Adipocyte (in vitro differentiated cells): ENCODE results near the gene IFIT1B.
"Not testable (repeated sequence)": the region's sequence is repeated elsewhere in the genome, so short reads cannot be mapped to it uniquely, and the experiment has no call there.

Experiments
- DNase-seq: peaks from one replicate; pipeline ENCODE4 v3.0.0-alpha.2; 2015; ENCODE audit warnings: low read depth
- H3K27me3 ChIP-seq: replicated peaks from 2 replicates; pipeline ENCODE4 v1.7.0; 2013; ENCODE audit warnings: mild to moderate bottlenecking, low read length, moderate library complexity; ENCODE audit not compliant: control insufficient read depth, insufficient read depth
- H3K36me3 ChIP-seq: 2 replicates; pipeline ENCODE4 v1.7.0; 2013; ENCODE audit warnings: low read length, mild to moderate bottlenecking, moderate library complexity; ENCODE audit not compliant: control insufficient read depth, insufficient read depth, severe bottlenecking
- H3K4me1 ChIP-seq: 2 replicates; pipeline ENCODE4 v1.7.0; 2013; ENCODE audit warnings: mild to moderate bottlenecking, low read length, moderate library complexity; ENCODE audit not compliant: control insufficient read depth, insufficient read depth
- H3K4me3 ChIP-seq: 2 replicates; pipeline ENCODE4 v1.7.0; 2013; ENCODE audit warnings: mild to moderate bottlenecking, low read length, moderate library complexity
- H3K9ac ChIP-seq: 2 replicates; pipeline ENCODE4 v1.7.0; 2013; ENCODE audit warnings: mild to moderate bottlenecking, low read length, moderate library complexity
- H3K9me3 ChIP-seq: 2 replicates; pipeline ENCODE4 v1.7.0; 2013; ENCODE audit warnings: mild to moderate bottlenecking, low read length, moderate library complexity; ENCODE audit not compliant: control insufficient read depth

The IFIT1B gene

GRCh38 chr10:89350631-89351315 lies 27.1 kb upstream of the IFIT1B start:
- Histone ChIP-seq H3K4me3 (peak overlapping the region; percentile 70), H3K9ac (peak overlapping the region; percentile 97), H3K4me1 (peaks cover 66% of the 10 kb centered on the region)
- not testable (repeated sequence) for H3K27me3 ChIP-seq, H3K9me3 ChIP-seq, H3K36me3 ChIP-seq
- DNase-seq, result peak; percentile 28

GRCh38 chr10:89351412-89351779 lies 26.5 kb upstream of the IFIT1B start:
- no peak for DNase-seq
- H3K9me3 ChIP-seq, result no peaks in the 10 kb centered on the region
- H3K4me1 ChIP-seq, result peaks cover 60% of the 10 kb centered on the region
- no peaks in the 10 kb centered on the region for H3K27me3 ChIP-seq
- H3K9ac ChIP-seq, result peak overlapping the region; percentile 97
- no peaks in the 10 kb centered on the region for H3K36me3 ChIP-seq
- peak overlapping the region; percentile 70 for H3K4me3 ChIP-seq

- H3K4me3 ChIP-seq, result peak overlapping the region; percentile 70
- no peaks in the 10 kb centered on the region for H3K27me3 ChIP-seq
- H3K4me1 ChIP-seq, result peaks cover 54% of the 10 kb centered on the region
- H3K36me3 ChIP-seq, result no peaks in the 10 kb centered on the region
- peak overlapping the region; percentile 97 for H3K9ac ChIP-seq
- peak; percentile 94 for DNase-seq
- no peaks in the 10 kb centered on the region for H3K9me3 ChIP-seq
Observed at GRCh38 chr10:89351780-89352597, 25.9 kb upstream of the IFIT1B start.

- Histone ChIP-seq H3K9ac (peak overlapping the region; percentile 97), H3K36me3 (no peaks in the 10 kb centered on the region), H3K27me3 (no peaks in the 10 kb centered on the region), H3K4me1 (peaks cover 46% of the 10 kb centered on the region), H3K4me3 (peak overlapping the region; percentile 2), H3K9me3 (no peaks in the 10 kb centered on the region)
- peak; percentile 7 for DNase-seq
Observed at GRCh38 chr10:89352802-89353201, 25.1 kb upstream of the IFIT1B start.

- H3K27me3 ChIP-seq, result no peaks in the 10 kb centered on the region
- H3K36me3 ChIP-seq, result no peaks in the 10 kb centered on the region
- no peak overlapping the region for H3K4me3 ChIP-seq
- peaks cover 35% of the 10 kb centered on the region for H3K4me1 ChIP-seq
- H3K9me3 ChIP-seq, result no peaks in the 10 kb centered on the region
- DNase-seq, result no peak
- no peak overlapping the region for H3K9ac ChIP-seq
Observed at GRCh38 chr10:89355394-89355931, 22.4 kb upstream of the IFIT1B start.

- no peak overlapping the region for H3K9ac ChIP-seq
- H3K27me3 ChIP-seq, result no peaks in the 10 kb centered on the region
- no peak for DNase-seq
- H3K36me3 ChIP-seq, result no peaks in the 10 kb centered on the region
- no peak overlapping the region for H3K4me3 ChIP-seq
- H3K9me3 ChIP-seq, result no peaks in the 10 kb centered on the region
- peaks cover 19% of the 10 kb centered on the region for H3K4me1 ChIP-seq
Observed at GRCh38 chr10:89357096-89357495, 20.8 kb upstream of the IFIT1B start.

GRCh38 chr10:89357975-89358374 lies 19.9 kb upstream of the IFIT1B start:
- H3K4me3 ChIP-seq, result no peak overlapping the region
- H3K9me3 ChIP-seq, result no peaks in the 10 kb centered on the region
- peaks cover 11% of the 10 kb centered on the region for H3K4me1 ChIP-seq
- no peak for DNase-seq
- no peaks in the 10 kb centered on the region for H3K27me3 ChIP-seq
- H3K9ac ChIP-seq, result no peak overlapping the region
- H3K36me3 ChIP-seq, result no peaks in the 10 kb centered on the region

GRCh38 chr10:89360157-89360556 lies 17.7 kb upstream of the IFIT1B start:
- no peaks in the 10 kb centered on the region for H3K27me3 ChIP-seq
- DNase-seq, result no peak

GRCh38 chr10:89362929-89363328 lies 14.9 kb upstream of the IFIT1B start:
- DNase-seq, result no peak
- H3K4me3 ChIP-seq, result no peak overlapping the region

More at GRCh38 chr10:89360157-89360556, 17.7 kb upstream of the IFIT1B start:
- Histone ChIP-seq H3K4me1 (peaks cover 7% of the 10 kb centered on the region), H3K36me3 (no peaks in the 10 kb centered on the region), H3K9ac (no peak overlapping the region), H3K9me3 (no peaks in the 10 kb centered on the region), H3K4me3 (no peak overlapping the region)

GRCh38 chr10:89363729-89364442 lies 14.0 kb upstream of the IFIT1B start:
- Histone ChIP-seq H3K36me3 (no peaks in the 10 kb centered on the region), H3K4me1 (peaks cover 17% of the 10 kb centered on the region), H3K4me3 (no peak overlapping the region), H3K9me3 (no peaks in the 10 kb centered on the region), H3K27me3 (no peaks in the 10 kb centered on the region), H3K9ac (no peak overlapping the region)
- no peak for DNase-seq

More at GRCh38 chr10:89362929-89363328, 14.9 kb upstream of the IFIT1B start:
- no peak overlapping the region for H3K9ac ChIP-seq
- H3K36me3 ChIP-seq, result no peaks in the 10 kb centered on the region
- no peaks in the 10 kb centered on the region for H3K27me3 ChIP-seq
- peaks cover 8% of the 10 kb centered on the region for H3K4me1 ChIP-seq
- no peaks in the 10 kb centered on the region for H3K9me3 ChIP-seq

GRCh38 chr10:89364531-89364930 lies 13.3 kb upstream of the IFIT1B start:
- no peaks in the 10 kb centered on the region for H3K36me3 ChIP-seq
- H3K4me3 ChIP-seq, result no peak overlapping the region
- no peaks in the 10 kb centered on the region for H3K9me3 ChIP-seq
- H3K9ac ChIP-seq, result no peak overlapping the region
- peaks cover 23% of the 10 kb centered on the region for H3K4me1 ChIP-seq
- no peak for DNase-seq
- H3K27me3 ChIP-seq, result no peaks in the 10 kb centered on the region
